ENCODE results near the gene CAMK2B. TPM values are rescaled to one million over a fixed set of nuclear protein-coding genes. Genes with fewer than 3 reads are reported as not detected.

CAMK2B gene
- total RNA-seq, 1 donor from 2014 or later = 0.17 TPM

- Histone ChIP-seq H3K36me3 (no peaks in the 10 kb centered on the region), H3K27ac (no peak overlapping the region), H3K9me3 (no peaks in the 10 kb centered on the region), H3K4me1 (peaks cover 5% of the 10 kb centered on the region), H3K27me3 (no peaks in the 10 kb centered on the region), H3K4me3 (no peak overlapping the region)
- intact Hi-C loops (cut with DNase I) = no loop called here
- peak; percentile 41 for TF ChIP-seq CTCF (IDR thresholded peaks at IDR 0.05)
- DNase-seq (no peak), ATAC-seq (peak; percentile 3)
These were observed 81.1 kb downstream of the CAMK2B start for GRCh38 chr7:44244282-44244681.

GRCh38 chr7:44242091-44242490 is 83.3 kb downstream of the CAMK2B start:
- Histone ChIP-seq H3K4me3 (no peak overlapping the region), H3K36me3 (no peaks in the 10 kb centered on the region), H3K9me3 (no peaks in the 10 kb centered on the region), H3K27me3 (no peaks in the 10 kb centered on the region), H3K4me1 (peaks cover 5% of the 10 kb centered on the region), H3K27ac (no peak overlapping the region)
- DNase-seq (no peak), ATAC-seq (no peak)
- no peak for TF ChIP-seq CTCF (IDR thresholded peaks at IDR 0.05)
- intact Hi-C loops (cut with DNase I) = no loop called here

GRCh38 chr7:44240983-44241510 is 84.3 kb downstream of the CAMK2B start:
- Histone ChIP-seq H3K4me1 (peaks cover 5% of the 10 kb centered on the region), H3K4me3 (no peak overlapping the region), H3K27me3 (no peaks in the 10 kb centered on the region), H3K27ac (no peak overlapping the region), H3K9me3 (no peaks in the 10 kb centered on the region), H3K36me3 (no peaks in the 10 kb centered on the region)
- ATAC-seq = peak; percentile 85
- peak; percentile 69 for TF ChIP-seq CTCF (IDR thresholded peaks at IDR 0.05)
- intact Hi-C loops (cut with DNase I) = no loop called here
- DNase-seq = peak; percentile 82

DNA sequence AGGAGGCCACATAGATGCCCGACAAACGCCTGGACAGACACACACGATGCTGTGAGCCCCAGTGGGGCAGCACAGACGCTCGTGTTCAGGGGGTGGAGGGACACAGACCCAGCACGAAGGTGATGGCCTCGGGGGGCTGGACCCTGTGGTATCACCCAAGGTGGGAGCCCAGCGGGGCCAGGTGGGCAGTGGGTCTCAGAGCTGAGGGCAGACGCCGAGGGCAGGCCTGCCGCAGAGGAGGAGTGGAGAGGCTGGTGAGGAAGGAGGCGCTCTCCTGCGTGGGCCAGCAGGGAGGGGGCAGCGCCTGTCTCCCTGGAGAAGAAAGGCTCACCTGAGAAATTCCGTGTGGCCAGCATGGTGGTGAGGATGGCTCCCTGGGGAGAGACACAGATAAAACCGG is 85.0 kb downstream of the CAMK2B start:
- intact Hi-C loops (cut with DNase I) = no loop called here
- Histone ChIP-seq H3K4me3 (no peak overlapping the region), H3K9me3 (no peaks in the 10 kb centered on the region), H3K27ac (no peak overlapping the region), H3K36me3 (no peaks in the 10 kb centered on the region), H3K4me1 (peaks cover 5% of the 10 kb centered on the region), H3K27me3 (no peaks in the 10 kb centered on the region)
- DNase-seq (no peak), ATAC-seq (no peak)
- no peak for TF ChIP-seq CTCF (IDR thresholded peaks at IDR 0.05)

DNA sequence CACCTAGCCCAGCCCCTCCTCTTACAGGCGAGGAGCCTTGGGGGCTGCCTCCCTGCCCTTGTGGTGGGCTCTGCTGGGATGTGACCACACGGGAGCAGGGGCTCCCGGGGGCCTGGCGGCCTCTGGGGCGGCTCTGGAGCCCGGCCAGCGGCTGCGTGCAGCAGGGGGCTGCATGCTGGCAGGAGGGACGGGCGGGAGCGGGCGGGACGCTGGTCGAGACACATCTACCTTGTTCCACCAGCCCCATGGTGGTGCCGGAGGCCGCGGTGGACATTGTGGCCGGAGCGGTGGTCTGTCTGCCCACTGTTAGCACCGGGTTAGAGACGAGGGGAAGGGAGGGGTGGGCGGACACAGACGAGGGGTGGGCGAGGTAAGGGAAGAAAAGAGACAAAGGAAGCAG is 86.0 kb downstream of the CAMK2B start:
- Histone ChIP-seq H3K36me3 (no peaks in the 10 kb centered on the region), H3K9me3 (no peaks in the 10 kb centered on the region), H3K4me3 (no peak overlapping the region), H3K4me1 (peaks cover 5% of the 10 kb centered on the region), H3K27ac (no peak overlapping the region), H3K27me3 (no peaks in the 10 kb centered on the region)
- ATAC-seq (no peak), DNase-seq (no peak)
- intact Hi-C loops (cut with DNase I) = no loop called here
- TF ChIP-seq CTCF (IDR thresholded peaks at IDR 0.05) = no peak

- no peak for TF ChIP-seq CTCF (IDR thresholded peaks at IDR 0.05)
- no peak overlapping the region for H3K4me3 ChIP-seq
- H3K27me3 ChIP-seq = no peaks in the 10 kb centered on the region
- no peaks in the 10 kb centered on the region for H3K36me3 ChIP-seq
- DNase-seq (no peak), ATAC-seq (no peak)
- intact Hi-C loops (cut with DNase I) = no loop called here
- no peaks in the 10 kb centered on the region for H3K9me3 ChIP-seq
- peaks cover 5% of the 10 kb centered on the region for H3K4me1 ChIP-seq
- no peak overlapping the region for H3K27ac ChIP-seq
These were observed 87.2 kb downstream of the CAMK2B start for GRCh38 chr7:44238116-44238695.
